ENCODE results near the gene LIMK2. TPM values are rescaled to one million over a fixed set of nuclear protein-coding genes. Genes with fewer than 3 reads are reported as not detected.
"Not testable (repeated sequence)": the region's sequence is repeated elsewhere in the genome, so short reads cannot be mapped to it uniquely, and the experiment has no call there.

LIMK2 gene
- total and polyA plus RNA-seq, 2 experiments from 2014 or later = 10.7 to 19.5 TPM

DNA sequence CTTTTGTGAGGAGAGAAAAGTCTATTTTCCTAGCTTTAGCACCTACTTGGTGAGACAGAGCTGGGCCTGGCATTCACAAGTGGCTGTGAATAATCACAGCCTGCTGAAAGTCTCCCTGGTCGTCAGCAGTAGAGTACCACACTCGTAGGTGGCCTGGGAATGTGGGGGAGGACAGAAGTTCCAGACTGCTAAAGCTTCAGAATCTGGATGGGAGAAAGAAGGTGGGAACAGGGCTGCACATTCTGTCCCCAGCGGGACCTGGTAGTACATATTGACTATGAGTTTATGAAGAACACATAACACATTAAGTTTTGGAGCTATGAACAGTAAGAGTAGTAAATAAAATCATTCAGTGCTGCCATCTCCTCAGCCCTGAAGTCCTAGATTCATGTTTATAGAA, 19.0 kb upstream of the LIMK2 start:
- Histone ChIP-seq H3F3A (ENCODE audit: insufficient read depth) (peaks cover 15% of the 10 kb centered on the region; the same call in 1 of the 2 replicates), H3K9me2 (ENCODE audit: insufficient read depth) (no peaks in the 10 kb centered on the region)

GRCh38 chr22:31194681-31195080, 17.4 kb upstream of the LIMK2 start:
- 96 to 97% methylated on average over 5 of the region's 5 CpGs for WGBS, 2 experiments (ENCODE audit: low coverage in 1 of 2, low lambda C conversion rate in 2 of 2, missing lambda C conversion rate in 2 of 2)
- in situ Hi-C loops (cut with MboI) = not testable (repeated sequence)

More for the DNA sequence above, 19.0 kb upstream of the LIMK2 start:
- no peaks in the 10 kb centered on the region for H3K27me3 ChIP-seq (replicated peaks; ENCODE audit: insufficient read depth)
- H3K79me2 ChIP-seq (ENCODE audit: insufficient read depth) = peaks cover 44% of the 10 kb centered on the region
- H2AFZ ChIP-seq = no peak overlapping the region
- 67 to 82% methylated on average over 3 of the region's 3 CpGs for WGBS, 2 experiments (ENCODE audit: low coverage in 1 of 2, low lambda C conversion rate in 2 of 2, missing lambda C conversion rate in 2 of 2)
- in situ Hi-C loops (cut with MboI) = no loop called here
- H3K27ac ChIP-seq = peak overlapping the region; percentile 71
- DNase-seq = peak; percentile 38
- H3K4me2 ChIP-seq (ENCODE audit: unreplicated experiment) = peak overlapping the region; percentile 3
- peak overlapping the region; percentile 54 for H3K9ac ChIP-seq
- no peaks in the 10 kb centered on the region for H4K20me1 ChIP-seq (ENCODE audit: insufficient read depth)
- peaks cover 13% of the 10 kb centered on the region; the same call in 1 of the 2 replicates for H3K36me3 ChIP-seq (ENCODE audit: low read depth)
- no peaks in the 10 kb centered on the region for H3K9me3 ChIP-seq (ENCODE audit: low read depth)
- H3K4me3 ChIP-seq = no peak overlapping the region
- H3K4me1 ChIP-seq (ENCODE audit: insufficient read depth) = peaks cover 17% of the 10 kb centered on the region
- TF ChIP-seq EZH2 (IDR thresholded peaks at IDR 0.05; ENCODE audit: insufficient read depth, poor library complexity, severe bottlenecking) = no peak
- TF ChIP-seq EZH2phosphoT487 (IDR thresholded peaks at IDR 0.05; ENCODE audit: insufficient read depth, low read depth) = no peak

DNA sequence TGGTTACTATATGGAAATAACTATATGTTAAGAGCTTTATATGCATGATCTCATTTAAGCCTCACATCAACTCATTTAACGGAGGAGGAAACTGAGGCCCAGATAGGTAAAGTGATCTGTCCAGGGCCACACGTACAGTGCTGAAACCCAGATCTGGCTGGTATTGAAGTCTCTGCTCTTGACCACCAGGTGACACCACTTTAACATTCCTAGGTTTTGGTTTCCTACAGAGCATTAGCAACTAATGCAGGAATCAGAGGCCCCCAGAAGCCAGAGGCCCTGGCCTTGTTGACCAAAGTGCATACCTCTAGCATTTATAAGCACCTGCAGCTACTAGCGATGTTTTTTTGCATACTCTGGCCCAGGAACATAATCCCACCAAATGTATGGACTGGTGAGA, 12.9 kb upstream of the LIMK2 start:
- DNase-seq = no peak
- no peak overlapping the region for H3K4me2 ChIP-seq (ENCODE audit: unreplicated experiment)
- no peak overlapping the region for H2AFZ ChIP-seq
- H3K4me3 ChIP-seq = no peak overlapping the region
- no peak overlapping the region for H3K9ac ChIP-seq
- H3K9me3 ChIP-seq (ENCODE audit: low read depth) = no peaks in the 10 kb centered on the region
- H4K20me1 ChIP-seq (ENCODE audit: insufficient read depth) = no peaks in the 10 kb centered on the region
- TF ChIP-seq EZH2 (IDR thresholded peaks at IDR 0.05; ENCODE audit: insufficient read depth, poor library complexity, severe bottlenecking) (no peak), EZH2phosphoT487 (IDR thresholded peaks at IDR 0.05; ENCODE audit: insufficient read depth, low read depth) (no peak)
- no peaks in the 10 kb centered on the region for H3K27me3 ChIP-seq (replicated peaks; ENCODE audit: insufficient read depth)
- in situ Hi-C loops (cut with MboI) = no loop called here
- no peaks in the 10 kb centered on the region for H3F3A ChIP-seq (ENCODE audit: insufficient read depth)
- peaks cover 26% of the 10 kb centered on the region for H3K36me3 ChIP-seq (ENCODE audit: low read depth)
- no peaks in the 10 kb centered on the region for H3K4me1 ChIP-seq (ENCODE audit: insufficient read depth)
- no peaks in the 10 kb centered on the region for H3K9me2 ChIP-seq (ENCODE audit: insufficient read depth)
- H3K27ac ChIP-seq = no peak overlapping the region
- 90 to 91% methylated on average over 3 of the region's 3 CpGs for WGBS, 2 experiments (ENCODE audit: low coverage in 1 of 2, low lambda C conversion rate in 2 of 2, missing lambda C conversion rate in 2 of 2)
- H3K79me2 ChIP-seq (ENCODE audit: insufficient read depth) = peaks cover 9% of the 10 kb centered on the region

More at GRCh38 chr22:31194681-31195080, 17.4 kb upstream of the LIMK2 start:
- DNase-seq; H3K27ac ChIP-seq; H3K9me2 ChIP-seq (ENCODE audit: insufficient read depth); H3K9ac ChIP-seq; H3K4me2 ChIP-seq (ENCODE audit: unreplicated experiment); H2AFZ ChIP-seq; H3K27me3 ChIP-seq (replicated peaks; ENCODE audit: insufficient read depth); H3K4me3 ChIP-seq; H4K20me1 ChIP-seq (ENCODE audit: insufficient read depth); H3K9me3 ChIP-seq (ENCODE audit: low read depth): not testable (repeated sequence)
- peaks cover 15% of the 10 kb centered on the region; the same call in 1 of the 2 replicates for H3F3A ChIP-seq (ENCODE audit: insufficient read depth)
- H3K36me3 ChIP-seq (ENCODE audit: low read depth) = peaks cover 12% of the 10 kb centered on the region; the same call in 1 of the 2 replicates
- peaks cover 17% of the 10 kb centered on the region for H3K4me1 ChIP-seq (ENCODE audit: insufficient read depth)
- H3K79me2 ChIP-seq (ENCODE audit: insufficient read depth) = peaks cover 30% of the 10 kb centered on the region

DNA sequence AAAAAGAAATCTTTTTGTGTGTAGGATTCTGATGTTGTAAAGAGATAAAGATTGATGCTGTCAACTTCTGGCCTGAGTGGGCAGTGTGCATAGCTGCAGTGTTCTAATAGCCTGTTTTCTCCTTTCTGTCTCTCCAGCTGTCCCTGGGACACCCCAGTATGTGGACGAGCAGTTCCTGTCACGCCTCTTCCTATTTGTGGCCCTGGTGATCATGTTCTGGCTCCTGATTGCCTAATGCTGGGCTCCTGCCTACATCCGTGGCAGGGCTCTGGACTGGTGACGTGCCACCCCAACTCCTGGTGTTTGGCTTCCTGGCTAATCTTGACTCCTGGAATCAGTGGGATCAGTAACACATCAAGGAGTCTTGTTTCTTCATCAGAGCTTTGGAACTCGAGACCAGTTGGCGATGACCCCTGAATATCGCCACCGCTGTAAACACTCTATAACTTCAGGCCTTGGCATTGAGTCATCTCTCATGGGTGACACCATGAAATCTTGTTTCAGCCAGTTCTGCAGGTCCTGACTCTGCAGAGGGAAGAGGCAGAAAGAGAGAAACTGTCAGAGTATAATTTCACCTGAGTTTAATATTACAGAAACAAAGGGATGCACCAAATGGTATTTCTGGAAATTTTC, 7.6 kb upstream of the LIMK2 start:
- H3K9me3 ChIP-seq (ENCODE audit: low read depth); DNase-seq; H3K4me2 ChIP-seq (ENCODE audit: unreplicated experiment); H3K27me3 ChIP-seq (replicated peaks; ENCODE audit: insufficient read depth); H2AFZ ChIP-seq; H3K79me2 ChIP-seq (ENCODE audit: insufficient read depth); in situ Hi-C loops (cut with MboI); H3K4me3 ChIP-seq; H3K9me2 ChIP-seq (ENCODE audit: insufficient read depth); H3K4me1 ChIP-seq (ENCODE audit: insufficient read depth); H3K9ac ChIP-seq; H4K20me1 ChIP-seq (ENCODE audit: insufficient read depth); H3F3A ChIP-seq (ENCODE audit: insufficient read depth); H3K27ac ChIP-seq: not testable (repeated sequence)
- WGBS, 2 experiments (ENCODE audit: low coverage in 1 of 2, low lambda C conversion rate in 2 of 2, missing lambda C conversion rate in 2 of 2) = 93 to 94% methylated on average over 6 to 8 of the region's 8 CpGs
- peaks cover 18% of the 10 kb centered on the region for H3K36me3 ChIP-seq (ENCODE audit: low read depth)

- H3K9ac ChIP-seq; H3K4me3 ChIP-seq; H2AFZ ChIP-seq; H4K20me1 ChIP-seq (ENCODE audit: insufficient read depth); H3K79me2 ChIP-seq (ENCODE audit: insufficient read depth); in situ Hi-C loops (cut with MboI); H3F3A ChIP-seq (ENCODE audit: insufficient read depth); H3K9me2 ChIP-seq (ENCODE audit: insufficient read depth); H3K27me3 ChIP-seq (replicated peaks; ENCODE audit: insufficient read depth); H3K4me1 ChIP-seq (ENCODE audit: insufficient read depth); DNase-seq; H3K9me3 ChIP-seq (ENCODE audit: low read depth); H3K4me2 ChIP-seq (ENCODE audit: unreplicated experiment); H3K27ac ChIP-seq: not testable (repeated sequence)
- 67 to 72% methylated on average over 4 of the region's 4 CpGs for WGBS, 2 experiments (ENCODE audit: low coverage in 1 of 2, low lambda C conversion rate in 2 of 2, missing lambda C conversion rate in 2 of 2)
- peaks cover 18% of the 10 kb centered on the region for H3K36me3 ChIP-seq (ENCODE audit: low read depth)
These were observed 7.0 kb upstream of the LIMK2 start for GRCh38 chr22:31205059-31205458.

DNA sequence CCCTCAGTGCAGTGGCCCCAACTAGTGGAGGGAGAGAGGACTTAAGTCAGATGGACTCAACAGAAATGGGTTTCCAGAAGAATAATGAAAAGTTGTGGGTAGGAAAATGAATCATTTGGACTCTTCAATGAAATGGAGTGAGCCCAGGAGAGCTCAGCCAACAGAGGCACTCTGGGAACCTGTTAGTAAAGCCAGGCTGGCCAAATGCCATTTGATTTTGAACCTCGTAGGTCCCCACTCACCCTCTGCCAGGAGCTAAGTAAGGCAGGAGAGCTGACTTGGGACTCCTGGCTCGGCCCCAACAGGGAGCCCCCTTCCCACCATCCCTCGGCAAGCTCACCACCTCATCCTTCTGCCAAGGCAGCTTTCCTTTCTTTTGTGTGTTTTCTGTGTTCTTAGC, 5.6 kb upstream of the LIMK2 start:
- H3K4me2 ChIP-seq (ENCODE audit: unreplicated experiment); H3K9me2 ChIP-seq (ENCODE audit: insufficient read depth); H3K9ac ChIP-seq; DNase-seq; H3K4me3 ChIP-seq; H3K79me2 ChIP-seq (ENCODE audit: insufficient read depth); H2AFZ ChIP-seq; in situ Hi-C loops (cut with MboI); H3K4me1 ChIP-seq (ENCODE audit: insufficient read depth); H3K9me3 ChIP-seq (ENCODE audit: low read depth); H3K27me3 ChIP-seq (replicated peaks; ENCODE audit: insufficient read depth); H3K27ac ChIP-seq; H4K20me1 ChIP-seq (ENCODE audit: insufficient read depth): not testable (repeated sequence)
- Histone ChIP-seq H3F3A (ENCODE audit: insufficient read depth) (peaks cover 13% of the 10 kb centered on the region), H3K36me3 (ENCODE audit: low read depth) (peaks cover 15% of the 10 kb centered on the region)
- 61 to 64% methylated on average over 3 of the region's 3 CpGs for WGBS, 2 experiments (ENCODE audit: low coverage in 1 of 2, low lambda C conversion rate in 2 of 2, missing lambda C conversion rate in 2 of 2)

Data from GM23248 (cell line).